DOHH2 (cell line): ENCODE measurements around the gene SPRR4.

Source experiments
- H3F3A ChIP-seq: fragments of 200-600 bp; sonication (generic), shearing (Covaris generic); 2 replicates; pipeline ENCODE4 v1.6.0; 2016; ENCODE audit warnings: antibody characterized with exemption, mild to moderate bottlenecking; ENCODE audit not compliant: control insufficient read depth, insufficient read depth
- H3K27ac ChIP-seq: fragments of 200-600 bp; sonication (generic); 2 replicates; pipeline ENCODE4 v1.5.1; 2014; ENCODE audit warnings: low read depth, mild to moderate bottlenecking, low read length, moderate library complexity
- H3K27me3 ChIP-seq: fragments of 200-600 bp; sonication (generic); 2 replicates; pipeline ENCODE4 v1.6.1; 2014; ENCODE audit warnings: mild to moderate bottlenecking, low read length, mixed read lengths; ENCODE audit not compliant: control insufficient read depth
- H3K36me3 ChIP-seq: fragments of 200-600 bp; sonication (generic); 2 replicates; pipeline ENCODE4 v1.6.1; 2014; ENCODE audit warnings: mild to moderate bottlenecking, low read length, moderate library complexity, mixed read lengths; ENCODE audit not compliant: control insufficient read depth
- H3K4me1 ChIP-seq: fragments of 200-600 bp; sonication (generic); 2 replicates; pipeline ENCODE4 v1.6.1; 2014; ENCODE audit warnings: mild to moderate bottlenecking, low read length, mixed read lengths; ENCODE audit not compliant: control insufficient read depth
- H3K4me2 ChIP-seq: fragments of 200-600 bp; sonication (generic); 2 replicates; pipeline ENCODE4 v1.6.0; 2014; ENCODE audit warnings: mild to moderate bottlenecking, low read length, moderate library complexity
- H3K4me3 ChIP-seq: fragments of 200-600 bp; sonication (generic); 2 replicates; pipeline ENCODE4 v1.5.1; 2014; ENCODE audit warnings: mild to moderate bottlenecking, low read length, mixed read lengths
- H3K79me2 ChIP-seq: fragments of 200-600 bp; sonication (generic); 2 replicates; pipeline ENCODE4 v1.6.1; 2014; ENCODE audit warnings: mild to moderate bottlenecking, low read length, mixed read lengths; ENCODE audit not compliant: control insufficient read depth
- H3K9me2 ChIP-seq: fragments of 200-600 bp; sonication (generic); replicated peaks from 2 replicates; pipeline ENCODE4 v1.6.1; 2014; ENCODE audit warnings: mild to moderate bottlenecking, low read length, mixed read lengths; ENCODE audit not compliant: control insufficient read depth
- H3K9me3 ChIP-seq: fragments of 200-600 bp; sonication (generic); 2 replicates; pipeline ENCODE4 v1.6.1; 2014; ENCODE audit warnings: antibody characterized with exemption, low read length, mixed read lengths; ENCODE audit not compliant: control insufficient read depth, insufficient read depth
- H4K20me1 ChIP-seq: fragments of 200-600 bp; sonication (generic); 2 replicates; pipeline ENCODE4 v1.6.0; 2014; ENCODE audit warnings: low read depth, mild to moderate bottlenecking, antibody characterized with exemption, low read length, moderate library complexity; ENCODE audit not compliant: control insufficient read depth, insufficient read depth
- EZH2phosphoT487 ChIP-seq: fragments of 200-600 bp; sonication (generic); IDR thresholded peaks from 2 replicates; pipeline ENCODE4 v1.6.1; 2017; ENCODE audit warnings: borderline replicate concordance, mild to moderate bottlenecking, antibody characterized with exemption, low read length, moderate library complexity, mixed read lengths
- TF ChIP-seq, protein P1 (sequence below): fragments of 200-600 bp; sonication (generic); IDR thresholded peaks from one replicate; pipeline ENCODE4 v1.5.1; 2014; ENCODE audit warnings: antibody characterized with exemption, mild to moderate bottlenecking, low read depth, low read length; ENCODE audit not compliant: poor library complexity, severe bottlenecking

The SPRR4 gene

DNA sequence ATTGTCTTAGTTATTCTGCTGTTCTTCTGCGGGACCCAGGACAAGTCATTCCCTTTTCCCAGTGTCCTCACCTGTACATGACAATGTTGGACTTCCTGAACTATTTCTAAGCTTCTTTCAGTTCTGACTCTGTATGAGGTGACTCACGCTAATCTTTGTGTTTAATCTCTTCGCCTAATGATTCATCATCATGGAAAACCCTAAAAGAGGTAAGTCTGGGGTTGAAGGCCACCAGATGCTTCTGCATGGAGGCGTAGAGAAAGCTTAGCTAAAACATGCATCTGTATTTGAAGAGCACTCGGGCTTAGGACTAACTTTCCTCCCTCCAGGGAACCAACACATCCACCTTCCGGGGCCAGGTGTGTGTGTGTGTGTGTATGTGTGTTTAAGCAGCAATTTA, 16.0 kb upstream of the SPRR4 start:
- Histone ChIP-seq H3F3A (no peaks in the 10 kb centered on the region), H3K27ac (no peak overlapping the region), H3K79me2 (no peaks in the 10 kb centered on the region), H3K4me1 (no peaks in the 10 kb centered on the region), H3K36me3 (no peaks in the 10 kb centered on the region), H3K4me3 (no peak overlapping the region), H3K27me3 (no peaks in the 10 kb centered on the region), H3K9me2 (no peaks in the 10 kb centered on the region), H3K9me3 (no peaks in the 10 kb centered on the region), H3K4me2 (no peak overlapping the region), H4K20me1 (no peaks in the 10 kb centered on the region)
- TF ChIP-seq, protein P1, sequence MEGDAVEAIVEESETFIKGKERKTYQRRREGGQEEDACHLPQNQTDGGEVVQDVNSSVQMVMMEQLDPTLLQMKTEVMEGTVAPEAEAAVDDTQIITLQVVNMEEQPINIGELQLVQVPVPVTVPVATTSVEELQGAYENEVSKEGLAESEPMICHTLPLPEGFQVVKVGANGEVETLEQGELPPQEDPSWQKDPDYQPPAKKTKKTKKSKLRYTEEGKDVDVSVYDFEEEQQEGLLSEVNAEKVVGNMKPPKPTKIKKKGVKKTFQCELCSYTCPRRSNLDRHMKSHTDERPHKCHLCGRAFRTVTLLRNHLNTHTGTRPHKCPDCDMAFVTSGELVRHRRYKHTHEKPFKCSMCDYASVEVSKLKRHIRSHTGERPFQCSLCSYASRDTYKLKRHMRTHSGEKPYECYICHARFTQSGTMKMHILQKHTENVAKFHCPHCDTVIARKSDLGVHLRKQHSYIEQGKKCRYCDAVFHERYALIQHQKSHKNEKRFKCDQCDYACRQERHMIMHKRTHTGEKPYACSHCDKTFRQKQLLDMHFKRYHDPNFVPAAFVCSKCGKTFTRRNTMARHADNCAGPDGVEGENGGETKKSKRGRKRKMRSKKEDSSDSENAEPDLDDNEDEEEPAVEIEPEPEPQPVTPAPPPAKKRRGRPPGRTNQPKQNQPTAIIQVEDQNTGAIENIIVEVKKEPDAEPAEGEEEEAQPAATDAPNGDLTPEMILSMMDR = no peak
- TF ChIP-seq EZH2phosphoT487 = no peak

DNA sequence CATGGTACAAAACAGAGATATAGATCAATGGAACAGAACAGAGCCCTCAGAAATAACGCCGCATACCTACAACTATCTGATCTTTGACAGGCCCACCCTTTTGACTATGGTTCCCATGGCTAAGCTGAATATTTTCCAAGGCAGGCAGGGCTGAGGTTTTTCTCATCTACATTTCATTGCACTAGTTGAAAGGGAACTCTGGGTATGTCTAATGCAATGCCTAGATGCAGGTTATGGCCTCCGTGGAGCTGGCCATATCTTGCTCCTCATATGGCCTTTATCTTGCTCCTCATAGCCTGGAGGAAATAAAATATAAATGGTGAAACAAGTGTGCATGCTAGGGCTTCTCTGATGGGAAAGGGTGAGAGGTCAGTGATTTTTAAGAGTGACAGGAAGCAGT, 12.9 kb upstream of the SPRR4 start:
- no peaks in the 10 kb centered on the region for H3K27me3 ChIP-seq
- no peak for TF ChIP-seq EZH2phosphoT487

DNA sequence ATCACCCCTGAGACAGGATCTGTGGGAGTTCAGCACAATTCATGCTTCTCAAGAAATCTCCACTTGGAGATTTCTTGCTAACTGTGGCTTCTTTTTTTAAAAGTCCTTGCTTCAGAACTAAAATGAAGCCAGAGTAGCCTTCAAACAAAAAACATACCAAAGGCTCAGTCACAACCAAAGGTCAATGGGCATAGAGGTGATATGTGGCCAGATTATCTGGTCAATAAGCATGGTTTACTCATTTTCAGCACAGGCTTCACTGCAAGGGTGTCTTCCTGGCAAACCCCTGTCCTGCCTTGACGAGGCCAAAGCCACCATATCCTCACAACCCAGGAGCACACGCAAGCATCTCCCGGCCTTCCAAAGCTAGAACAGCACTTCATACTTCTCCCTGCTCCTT, 11.2 kb upstream of the SPRR4 start:
- H3F3A ChIP-seq = no peaks in the 10 kb centered on the region
- H3K36me3 ChIP-seq = no peaks in the 10 kb centered on the region
- no peaks in the 10 kb centered on the region for H3K4me1 ChIP-seq
- H3K79me2 ChIP-seq = no peaks in the 10 kb centered on the region
- H3K4me3 ChIP-seq = no peak overlapping the region
- no peaks in the 10 kb centered on the region for H4K20me1 ChIP-seq
- no peaks in the 10 kb centered on the region for H3K9me2 ChIP-seq
- H3K27me3 ChIP-seq = no peaks in the 10 kb centered on the region
- no peak overlapping the region for H3K4me2 ChIP-seq
- TF ChIP-seq, protein P1 = no peak
- TF ChIP-seq EZH2phosphoT487 = no peak
- H3K27ac ChIP-seq = no peak overlapping the region
- no peaks in the 10 kb centered on the region for H3K9me3 ChIP-seq

More for the DNA sequence above, 12.9 kb upstream of the SPRR4 start:
- no peaks in the 10 kb centered on the region for H3F3A ChIP-seq
- no peaks in the 10 kb centered on the region for H3K9me3 ChIP-seq
- H4K20me1 ChIP-seq = no peaks in the 10 kb centered on the region
- no peaks in the 10 kb centered on the region for H3K4me1 ChIP-seq
- H3K4me3 ChIP-seq = no peak overlapping the region
- H3K36me3 ChIP-seq = no peaks in the 10 kb centered on the region
- no peak overlapping the region for H3K27ac ChIP-seq
- no peaks in the 10 kb centered on the region for H3K79me2 ChIP-seq
- H3K4me2 ChIP-seq = no peak overlapping the region
- H3K9me2 ChIP-seq = no peaks in the 10 kb centered on the region

DNA sequence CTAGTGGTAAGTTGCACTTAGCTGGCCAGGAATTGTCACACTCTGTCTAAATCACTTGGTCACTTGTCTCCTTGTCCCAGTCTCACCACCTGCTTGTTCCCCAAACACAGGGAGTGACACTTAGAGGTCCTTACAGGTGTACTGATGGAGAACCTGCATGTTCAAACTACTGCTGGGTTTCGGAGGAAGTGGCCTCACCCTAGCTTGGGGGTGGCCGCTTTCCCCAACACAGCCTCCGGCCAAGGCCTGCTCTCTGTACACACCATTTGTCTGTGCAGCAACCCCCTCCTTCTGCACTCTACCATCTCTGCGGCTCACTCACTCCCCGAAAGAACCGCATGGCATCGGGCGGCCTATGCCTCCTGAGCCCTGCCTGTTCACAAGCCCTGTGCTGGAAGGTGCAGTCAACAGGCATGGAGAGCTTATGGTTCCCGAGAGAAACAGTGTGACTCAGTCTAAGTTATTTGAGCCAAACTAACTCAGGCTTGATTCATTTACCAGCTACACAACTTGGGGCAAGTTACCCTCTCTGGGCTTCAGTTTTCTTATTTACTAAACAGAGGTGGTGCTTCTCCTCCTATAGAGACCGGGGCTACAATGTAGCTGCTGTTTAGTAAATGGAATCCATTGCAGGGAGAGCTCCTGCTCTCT, 10.5 kb upstream of the SPRR4 start:
- Histone ChIP-seq H3K36me3 (no peaks in the 10 kb centered on the region), H3K79me2 (no peaks in the 10 kb centered on the region), H3K27me3 (0 out of 2 replicates have a peak, but pooled peaks cover under 1% of the 10 kb centered on the region), H3K4me3 (no peak overlapping the region), H4K20me1 (no peaks in the 10 kb centered on the region), H3K4me2 (no peak overlapping the region), H3K9me3 (no peaks in the 10 kb centered on the region), H3K4me1 (no peaks in the 10 kb centered on the region), H3F3A (no peaks in the 10 kb centered on the region), H3K27ac (no peak overlapping the region), H3K9me2 (no peaks in the 10 kb centered on the region)
- TF ChIP-seq EZH2phosphoT487 = no peak
- TF ChIP-seq, protein P1 = no peak
